Panc1 (cell line): Measurements from ENCODE around the gene INMT.

Source experiments
- CTCF ChIP-seq: fragments of 450-650 bp; IDR thresholded peaks from 2 replicates; pipeline ENCODE4 v1.5.1; 2017; ENCODE audit warnings: mild to moderate bottlenecking
- REST ChIP-seq, 2 experiments: IDR thresholded peaks; 2 replicates each; pipeline ENCODE4 v1.6.1; 2011 to 2012; ENCODE audit warnings: low read depth in 2 of 2, control low read depth in 1 of 2, low read length in 1 of 2, mild to moderate bottlenecking in 1 of 2, moderate library complexity in 1 of 2; ENCODE audit not compliant: insufficient read depth in 1 of 2
- SIN3A ChIP-seq: IDR thresholded peaks from 2 replicates; pipeline ENCODE4 v1.6.1; 2012; ENCODE audit warnings: low read depth, mild to moderate bottlenecking, low read length, moderate library complexity, borderline replicate concordance; ENCODE audit not compliant: insufficient read depth

GRCh38 chr7:30730097-30730496 is 21.8 kb upstream of the INMT start:
- TF ChIP-seq CTCF, result no peak
- TF ChIP-seq SIN3A, result no peak
- TF ChIP-seq REST (IDR thresholded peaks at IDR 0.05; ENCODE audit: insufficient read depth in 1 of 2, low read depth in 2 of 2, low read length in 1 of 2), result no peak
